Measurements from ENCODE around the gene KHNYN.
A peak's percentile ranks its signal among the peaks of the same experiment; 100 is the strongest.

The KHNYN gene

GRCh38 chr14:24395609-24396582 is 33.9 kb upstream of the KHNYN start (continued):
- TF ChIP-seq ZNF530 (tag by site-specific recombination; IDR thresholded peaks at IDR 0.05; ENCODE audit: low read depth) (peak; percentile 95), ZNF558 (tag by site-specific recombination; IDR thresholded peaks at IDR 0.05) (peak; percentile 95)

GRCh38 chr14:24397639-24398292 is 32.0 kb upstream of the KHNYN start:
- Histone ChIP-seq H3K9me3 (ENCODE audit: control insufficient read depth, insufficient read depth, low read depth, low read length) (no peaks in the 10 kb centered on the region), H3K27ac (ENCODE audit: extremely low read depth, low read depth, low read length) (peak overlapping the region; percentile 34; the same call in 1 of the 2 replicates), H3K4me1 (ENCODE audit: control insufficient read depth, insufficient read depth, low read length) (peaks cover 26% of the 10 kb centered on the region), H3K36me3 (ENCODE audit: control insufficient read depth in 2 of 2, insufficient read depth in 1 of 2, low read length in 2 of 2) (no peaks in the 10 kb centered on the region), H3K4me3 (ENCODE audit: low read depth, low read length) (no peak overlapping the region)
- ChIA-PET POLR2A (interaction anchor here (1.6 kb wide), 1 partner anchor 32 kb away, joined by 7 read pairs; no protein-coding TSS in a partner anchor), CTCF (interaction anchor here (0.6 to 1.7 kb wide), 3 partner anchors 15 to 210 kb away, joined by 3 to 7 read pairs (median 3); no protein-coding TSS in a partner anchor)
- peak; percentile 35; the same call in 1 of the 2 replicates for TF ChIP-seq PRDM10 (tag by site-specific recombination; IDR thresholded peaks at IDR 0.05)
- no peak for TF ChIP-seq ZNF785 (tag by site-specific recombination; IDR thresholded peaks at IDR 0.05)
- no peak for TF ChIP-seq KLF16 (tag by site-specific recombination; IDR thresholded peaks at IDR 0.05)
- peak; percentile 73 for TF ChIP-seq KLF1 (tag by site-specific recombination; IDR thresholded peaks at IDR 0.05)
- peak; percentile 39; the same call in 1 of the 2 replicates for TF ChIP-seq ZNF600 (tag by site-specific recombination; IDR thresholded peaks at IDR 0.05)
- TF ChIP-seq ZBTB17 (tag by site-specific recombination; IDR thresholded peaks at IDR 0.05) = no peak
- no peak for TF ChIP-seq KLF8 (tag by site-specific recombination; IDR thresholded peaks at IDR 0.05)
- no peak for TF ChIP-seq ZNF792 (tag by site-specific recombination; IDR thresholded peaks at IDR 0.05)
- TF ChIP-seq ZBTB8A (tag by site-specific recombination; IDR thresholded peaks at IDR 0.05) = 0 out of 2 replicates have a peak, but pooled peaks have one; percentile 14
- no peak for TF ChIP-seq SP2 (tag by site-specific recombination; IDR thresholded peaks at IDR 0.05)
- no peak for TF ChIP-seq ZBTB49 (tag by site-specific recombination; IDR thresholded peaks at IDR 0.05; ENCODE audit: low read depth)
- TF ChIP-seq ZNF521 (tag by site-specific recombination; IDR thresholded peaks at IDR 0.05) = no peak
- no peak for TF ChIP-seq ZNF202 (tag by site-specific recombination; IDR thresholded peaks at IDR 0.05; ENCODE audit: borderline replicate concordance)
- no peak for TF ChIP-seq ZNF121 (tag by site-specific recombination; IDR thresholded peaks at IDR 0.05)

Data from HEK293 (cell line).